HL-60 (cell line): Measurements from ENCODE around the gene NUP210.

Experiments
- POLR2AphosphoS5 ChIP-seq: IDR thresholded peaks from 2 replicates; pipeline ENCODE4 v1.6.1; 2012; ENCODE audit warnings: low read depth
- SPI1 ChIP-seq: IDR thresholded peaks from 2 replicates; pipeline ENCODE4 v1.6.1; 2012; ENCODE audit warnings: low read depth, mild to moderate bottlenecking, borderline replicate concordance
- TF ChIP-seq, protein P1 (sequence below): IDR thresholded peaks from one replicate; pipeline ENCODE4 v1.5.1; 2011; ENCODE audit warnings: low read length, control low read depth, inconsistent platforms; ENCODE audit not compliant: insufficient read depth

DNA sequence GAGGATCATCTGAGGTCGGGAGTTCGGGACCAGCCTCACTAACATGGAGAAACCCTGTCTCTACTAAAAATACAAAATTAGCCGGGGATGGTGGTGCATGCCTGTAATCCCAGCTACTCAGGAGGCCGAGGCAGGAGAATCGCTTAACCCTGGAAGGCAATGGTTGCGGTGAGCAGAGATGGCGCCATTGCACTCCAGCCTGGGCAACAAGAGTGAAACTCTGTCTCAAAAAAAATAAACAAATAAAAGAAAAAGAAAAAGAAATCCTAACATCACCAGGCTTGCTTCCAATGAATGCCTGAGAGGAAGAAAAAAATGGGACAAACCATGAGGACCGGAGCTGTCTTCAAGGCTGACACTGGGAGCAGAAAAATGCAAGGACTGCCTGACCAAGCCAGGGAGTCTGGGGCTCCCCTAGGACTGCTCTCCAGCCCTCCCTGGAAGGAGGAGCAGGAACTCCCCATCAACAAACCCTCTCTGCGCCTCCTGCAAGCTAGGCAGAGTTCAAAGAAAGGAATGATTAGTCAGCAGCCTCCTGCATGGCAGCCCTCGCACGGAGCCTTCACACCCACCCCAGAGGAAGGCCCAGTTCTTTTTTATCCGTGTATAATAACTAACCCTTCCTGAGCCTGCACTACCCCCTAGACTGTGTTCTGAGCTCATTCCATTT, 55.4 kb downstream of the NUP210 start:
- TF ChIP-seq, protein P1, sequence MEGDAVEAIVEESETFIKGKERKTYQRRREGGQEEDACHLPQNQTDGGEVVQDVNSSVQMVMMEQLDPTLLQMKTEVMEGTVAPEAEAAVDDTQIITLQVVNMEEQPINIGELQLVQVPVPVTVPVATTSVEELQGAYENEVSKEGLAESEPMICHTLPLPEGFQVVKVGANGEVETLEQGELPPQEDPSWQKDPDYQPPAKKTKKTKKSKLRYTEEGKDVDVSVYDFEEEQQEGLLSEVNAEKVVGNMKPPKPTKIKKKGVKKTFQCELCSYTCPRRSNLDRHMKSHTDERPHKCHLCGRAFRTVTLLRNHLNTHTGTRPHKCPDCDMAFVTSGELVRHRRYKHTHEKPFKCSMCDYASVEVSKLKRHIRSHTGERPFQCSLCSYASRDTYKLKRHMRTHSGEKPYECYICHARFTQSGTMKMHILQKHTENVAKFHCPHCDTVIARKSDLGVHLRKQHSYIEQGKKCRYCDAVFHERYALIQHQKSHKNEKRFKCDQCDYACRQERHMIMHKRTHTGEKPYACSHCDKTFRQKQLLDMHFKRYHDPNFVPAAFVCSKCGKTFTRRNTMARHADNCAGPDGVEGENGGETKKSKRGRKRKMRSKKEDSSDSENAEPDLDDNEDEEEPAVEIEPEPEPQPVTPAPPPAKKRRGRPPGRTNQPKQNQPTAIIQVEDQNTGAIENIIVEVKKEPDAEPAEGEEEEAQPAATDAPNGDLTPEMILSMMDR, result no peak
- TF ChIP-seq SPI1, result no peak
- no peak for TF ChIP-seq POLR2AphosphoS5
